Ecto neural progenitor cell (in vitro differentiated cells): ENCODE measurements around the gene BICD1.
"Not testable (repeated sequence)": the region's sequence is repeated elsewhere in the genome, so short reads cannot be mapped to it uniquely, and the experiment has no call there.

ENCODE experiments used
- DNase-seq: peaks from one replicate; pipeline ENCODE4 v3.0.0-alpha.2; 2018; ENCODE audit warnings: low spot score

BICD1 gene

GRCh38 chr12:32146074-32146873 is 39.6 kb downstream of the BICD1 start:
- DNase-seq = peak; percentile 14

- peak; percentile 12 for DNase-seq
These were observed 41.7 kb downstream of the BICD1 start for GRCh38 chr12:32148372-32148771.

GRCh38 chr12:32149489-32149888 is 42.8 kb downstream of the BICD1 start:
- DNase-seq = no peak

- DNase-seq = peak; percentile 31
These were observed 44.4 kb downstream of the BICD1 start for GRCh38 chr12:32151086-32151485.

- DNase-seq = peak; percentile 1
These were observed 44.9 kb downstream of the BICD1 start for GRCh38 chr12:32151552-32151951.

GRCh38 chr12:32155041-32155440 is 48.4 kb downstream of the BICD1 start:
- no peak for DNase-seq

- no peak for DNase-seq
These were observed 49.4 kb downstream of the BICD1 start for GRCh38 chr12:32155961-32156529.

- no peak for DNase-seq
These were observed 51.9 kb downstream of the BICD1 start for GRCh38 chr12:32158525-32158924.

- DNase-seq = no peak
These were observed 52.7 kb downstream of the BICD1 start for GRCh38 chr12:32159381-32159780.

GRCh38 chr12:32159925-32160324 is 53.3 kb downstream of the BICD1 start:
- DNase-seq = no peak

- no peak for DNase-seq
These were observed 54.4 kb downstream of the BICD1 start for GRCh38 chr12:32161058-32161457.

- DNase-seq = no peak
These were observed 56.9 kb downstream of the BICD1 start for GRCh38 chr12:32163596-32163995.

GRCh38 chr12:32166510-32166909 is 59.9 kb downstream of the BICD1 start:
- no peak for DNase-seq

- no peak for DNase-seq
These were observed 63.9 kb downstream of the BICD1 start for GRCh38 chr12:32170437-32170998.

GRCh38 chr12:32171211-32171610 is 64.6 kb downstream of the BICD1 start:
- no peak for DNase-seq

GRCh38 chr12:32176606-32177005 is 70.0 kb downstream of the BICD1 start:
- DNase-seq = no peak

- DNase-seq = no peak
These were observed 71.8 kb downstream of the BICD1 start for GRCh38 chr12:32178341-32179010.

- DNase-seq = no peak
These were observed 72.4 kb downstream of the BICD1 start for GRCh38 chr12:32179011-32179395.

GRCh38 chr12:32181498-32182175 is 75.0 kb downstream of the BICD1 start:
- DNase-seq = no peak

GRCh38 chr12:32183650-32184049 is 77.0 kb downstream of the BICD1 start:
- no peak for DNase-seq

- not testable (repeated sequence) for DNase-seq
These were observed 80.5 kb downstream of the BICD1 start for GRCh38 chr12:32187127-32187526.

GRCh38 chr12:32191445-32191844 is 84.8 kb downstream of the BICD1 start:
- DNase-seq = no peak
